Forelimb muscle (tissue), 1 donor: Measurements from ENCODE around the gene NR3C2. TPM values are rescaled to one million over a fixed set of nuclear protein-coding genes. Genes with fewer than 3 reads are reported as not detected.
"Not testable (repeated sequence)": the region's sequence is repeated elsewhere in the genome, so short reads cannot be mapped to it uniquely, and the experiment has no call there.

Experiments
- DNase-seq: peaks from one replicate; pipeline ENCODE4 v3.0.0-alpha.2; 2013; ENCODE audit warnings: low read depth
- polyA plus RNA-seq: library from polyadenylated mRNA; unstranded; fragments of 120-200 nt; gene quantifications from one replicate; pipeline ENCODE4 v1.2.1, GENCODE V29; 2013; ENCODE audit not compliant: insufficient read length

Gene NR3C2
- polyA plus RNA-seq, 1 donor: 14.1 TPM

GRCh38 chr4:148112231-148112982 lies 329.8 kb downstream of the NR3C2 start:
- DNase-seq: no peak

GRCh38 chr4:148110169-148110568 lies 332.0 kb downstream of the NR3C2 start:
- DNase-seq: no peak

GRCh38 chr4:148109216-148109615 lies 333.0 kb downstream of the NR3C2 start:
- no peak for DNase-seq

GRCh38 chr4:148108766-148109165 lies 333.4 kb downstream of the NR3C2 start:
- DNase-seq: no peak

GRCh38 chr4:148103597-148104355 lies 338.4 kb downstream of the NR3C2 start:
- DNase-seq: no peak

GRCh38 chr4:148101790-148102189 lies 340.4 kb downstream of the NR3C2 start:
- DNase-seq: no peak

- DNase-seq: no peak
These were observed 341.0 kb downstream of the NR3C2 start for GRCh38 chr4:148101235-148101634.

GRCh38 chr4:148097801-148098200 lies 344.4 kb downstream of the NR3C2 start:
- DNase-seq: no peak

GRCh38 chr4:148095346-148095923 lies 346.8 kb downstream of the NR3C2 start:
- DNase-seq: no peak

- no peak for DNase-seq
These were observed 348.1 kb downstream of the NR3C2 start for GRCh38 chr4:148094149-148094548.

GRCh38 chr4:148093065-148093464 lies 349.1 kb downstream of the NR3C2 start:
- no peak for DNase-seq

- no peak for DNase-seq
These were observed 349.7 kb downstream of the NR3C2 start for GRCh38 chr4:148092316-148093014.

- no peak for DNase-seq
These were observed 350.3 kb downstream of the NR3C2 start for GRCh38 chr4:148091896-148092295.

GRCh38 chr4:148090503-148091476 lies 351.4 kb downstream of the NR3C2 start:
- no peak for DNase-seq

GRCh38 chr4:148090029-148090428 lies 352.2 kb downstream of the NR3C2 start:
- no peak for DNase-seq

GRCh38 chr4:148089624-148090023 lies 352.6 kb downstream of the NR3C2 start:
- no peak for DNase-seq

GRCh38 chr4:148083073-148083472 lies 359.1 kb downstream of the NR3C2 start:
- DNase-seq: not testable (repeated sequence)

GRCh38 chr4:148081745-148082144 lies 360.5 kb downstream of the NR3C2 start:
- no peak for DNase-seq

GRCh38 chr4:148081267-148081666 lies 360.9 kb downstream of the NR3C2 start:
- DNase-seq: no peak

GRCh38 chr4:148079961-148080360 lies 362.3 kb downstream of the NR3C2 start:
- peak; percentile 11 for DNase-seq

- DNase-seq: no peak
These were observed 364.2 kb downstream of the NR3C2 start for GRCh38 chr4:148078061-148078460.
